IPS-18c (cell line): Measurements from ENCODE around the gene SLIT1.

Experiments used
- H3K4me3 ChIP-seq: 2 replicates; pipeline ENCODE4 v1.7.0; 2013; ENCODE audit warnings: low read depth, mild to moderate bottlenecking, low read length, moderate library complexity; ENCODE audit not compliant: insufficient read depth
- H3K9me3 ChIP-seq: one replicate; pipeline ENCODE4 v1.6.1; 2013; ENCODE audit warnings: mild to moderate bottlenecking, low read length, moderate library complexity; ENCODE audit not compliant: control insufficient read depth, insufficient read depth

Gene SLIT1

GRCh38 chr10:96982149-96982930 is 203.4 kb downstream of the SLIT1 start:
- H3K9me3 ChIP-seq: no peaks in the 10 kb centered on the region
- no peak overlapping the region for H3K4me3 ChIP-seq

- Histone ChIP-seq H3K9me3 (no peaks in the 10 kb centered on the region), H3K4me3 (no peak overlapping the region)
These were observed 207.1 kb downstream of the SLIT1 start for GRCh38 chr10:96978621-96979154.

- H3K9me3 ChIP-seq: no peaks in the 10 kb centered on the region
- no peak overlapping the region for H3K4me3 ChIP-seq
These were observed 210.6 kb downstream of the SLIT1 start for GRCh38 chr10:96975136-96975535.

- Histone ChIP-seq H3K9me3 (no peaks in the 10 kb centered on the region), H3K4me3 (no peak overlapping the region)
These were observed 211.7 kb downstream of the SLIT1 start for GRCh38 chr10:96973809-96974747.

GRCh38 chr10:96972264-96972663 is 213.5 kb downstream of the SLIT1 start:
- Histone ChIP-seq H3K9me3 (no peaks in the 10 kb centered on the region), H3K4me3 (no peak overlapping the region)

GRCh38 chr10:96971324-96971723 is 214.4 kb downstream of the SLIT1 start:
- no peak overlapping the region for H3K4me3 ChIP-seq
- H3K9me3 ChIP-seq: no peaks in the 10 kb centered on the region

GRCh38 chr10:96968682-96969423 is 216.9 kb downstream of the SLIT1 start:
- no peaks in the 10 kb centered on the region for H3K9me3 ChIP-seq
- no peak overlapping the region for H3K4me3 ChIP-seq

- Histone ChIP-seq H3K4me3 (no peak overlapping the region), H3K9me3 (no peaks in the 10 kb centered on the region)
These were observed 217.9 kb downstream of the SLIT1 start for GRCh38 chr10:96967847-96968246.

GRCh38 chr10:96964131-96964530 is 221.6 kb downstream of the SLIT1 start:
- H3K4me3 ChIP-seq: no peak overlapping the region

GRCh38 chr10:96960872-96961271 is 224.9 kb downstream of the SLIT1 start:
- Histone ChIP-seq H3K4me3 (no peak overlapping the region), H3K9me3 (no peaks in the 10 kb centered on the region)

More at GRCh38 chr10:96964131-96964530, 221.6 kb downstream of the SLIT1 start:
- no peaks in the 10 kb centered on the region for H3K9me3 ChIP-seq

GRCh38 chr10:96959733-96960132 is 226.0 kb downstream of the SLIT1 start:
- H3K9me3 ChIP-seq: no peaks in the 10 kb centered on the region
- no peak overlapping the region for H3K4me3 ChIP-seq

- Histone ChIP-seq H3K4me3 (no peak overlapping the region), H3K9me3 (no peaks in the 10 kb centered on the region)
These were observed 227.7 kb downstream of the SLIT1 start for GRCh38 chr10:96958071-96958470.

GRCh38 chr10:96955794-96956193 is 230.0 kb downstream of the SLIT1 start:
- H3K4me3 ChIP-seq: no peak overlapping the region
- H3K9me3 ChIP-seq: no peaks in the 10 kb centered on the region

GRCh38 chr10:96951954-96952353 is 233.8 kb downstream of the SLIT1 start:
- Histone ChIP-seq H3K9me3 (no peaks in the 10 kb centered on the region), H3K4me3 (no peak overlapping the region)

GRCh38 chr10:96949039-96949683 is 236.6 kb downstream of the SLIT1 start:
- H3K9me3 ChIP-seq: no peaks in the 10 kb centered on the region
- H3K4me3 ChIP-seq: no peak overlapping the region
